T-helper 2 cell treated with Interferon-gamma antibody and Interleukin-4, amounts not matched to agents 5 μg/mL and 100 μg/mL, for 36 hours (primary cell): ENCODE results near the gene WT1.
"Not testable (repeated sequence)": the region's sequence is repeated elsewhere in the genome, so short reads cannot be mapped to it uniquely, and the experiment has no call there.

Experiments
- DNase-seq: peaks from one replicate; pipeline ENCODE4 v3.0.0; 2021; ENCODE audit warnings: low spot score
- H3K27ac Mint-ChIP-seq: one replicate; pipeline ENCODE4 v1.8.0; 2021; ENCODE audit warnings: mild to moderate bottlenecking, mixed read lengths
- H3K27me3 Mint-ChIP-seq: one replicate; pipeline ENCODE4 v1.8.0; 2021; ENCODE audit warnings: low read depth, mixed read lengths
- H3K36me3 Mint-ChIP-seq: one replicate; pipeline ENCODE4 v1.8.0; 2021; ENCODE audit warnings: low read depth, mixed read lengths
- H3K4me1 Mint-ChIP-seq: one replicate; pipeline ENCODE4 v1.8.0; 2021; ENCODE audit warnings: low read depth, mixed read lengths
- H3K4me3 Mint-ChIP-seq: one replicate; pipeline ENCODE4 v1.8.0; 2022; ENCODE audit warnings: mild to moderate bottlenecking, moderate library complexity, mixed read lengths
- H3K9me3 Mint-ChIP-seq: one replicate; pipeline ENCODE4 v1.8.0; 2021; ENCODE audit warnings: mixed read lengths

WT1 gene

GRCh38 chr11:32435511-32435941 lies at the start of gene WT1:
TSS of gene WT1 (minus strand) at chr11:32435539.
- Mint-ChIP-seq H3K4me1 (peaks cover 18% of the 10 kb centered on the region), H3K4me3 (peak within 1 kb of the TSS; percentile 52), H3K36me3 (peaks cover 4% of the 10 kb centered on the region), H3K27me3 (peaks cover 92% of the 10 kb centered on the region), H3K9me3 (no peaks in the 10 kb centered on the region), H3K27ac (peak within 1 kb of the TSS; percentile 80)
- DNase-seq: no peak

DNA sequence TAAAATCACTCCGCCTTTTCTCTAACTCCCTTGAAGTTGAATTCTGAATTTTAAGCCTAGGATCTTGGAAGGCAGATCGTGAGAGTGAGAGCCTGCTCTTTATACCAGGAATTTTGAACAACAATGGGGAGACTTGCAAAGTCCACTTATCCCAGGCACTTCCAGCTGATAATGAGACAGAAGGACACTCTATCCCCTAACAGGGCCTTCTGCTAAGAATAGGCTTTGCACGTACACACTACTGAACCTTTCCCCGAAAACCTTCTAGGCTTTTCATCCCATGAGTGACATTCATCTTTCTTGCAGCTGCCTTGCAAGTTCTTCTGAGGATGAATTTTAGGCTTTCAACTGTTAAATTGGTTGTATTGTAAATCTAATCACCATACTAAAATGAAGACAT lies 44.0 kb upstream of the WT1 start:
- no peaks in the 10 kb centered on the region for H3K9me3 Mint-ChIP-seq
- no peak overlapping the region for H3K4me3 Mint-ChIP-seq
- no peaks in the 10 kb centered on the region for H3K27me3 Mint-ChIP-seq
- DNase-seq: no peak
- H3K27ac Mint-ChIP-seq: no peak overlapping the region
- no peaks in the 10 kb centered on the region for H3K4me1 Mint-ChIP-seq
- H3K36me3 Mint-ChIP-seq: no peaks in the 10 kb centered on the region

GRCh38 chr11:32478277-32478731 lies 43.0 kb upstream of the WT1 start:
- no peak for DNase-seq
- H3K27me3 Mint-ChIP-seq: no peaks in the 10 kb centered on the region
- H3K9me3 Mint-ChIP-seq: no peaks in the 10 kb centered on the region
- no peak overlapping the region for H3K27ac Mint-ChIP-seq
- no peaks in the 10 kb centered on the region for H3K4me1 Mint-ChIP-seq
- no peak overlapping the region for H3K4me3 Mint-ChIP-seq
- no peaks in the 10 kb centered on the region for H3K36me3 Mint-ChIP-seq

GRCh38 chr11:32473282-32473909 lies 38.1 kb upstream of the WT1 start:
- Mint-ChIP-seq H3K4me3 (no peak overlapping the region), H3K4me1 (no peaks in the 10 kb centered on the region), H3K27ac (no peak overlapping the region), H3K27me3 (no peaks in the 10 kb centered on the region), H3K36me3 (no peaks in the 10 kb centered on the region), H3K9me3 (no peaks in the 10 kb centered on the region)
- no peak for DNase-seq

GRCh38 chr11:32472226-32472625 lies 36.9 kb upstream of the WT1 start:
- Mint-ChIP-seq H3K4me3 (no peak overlapping the region), H3K27me3 (no peaks in the 10 kb centered on the region), H3K27ac (no peak overlapping the region), H3K9me3 (no peaks in the 10 kb centered on the region), H3K36me3 (no peaks in the 10 kb centered on the region), H3K4me1 (no peaks in the 10 kb centered on the region)
- no peak for DNase-seq

DNA sequence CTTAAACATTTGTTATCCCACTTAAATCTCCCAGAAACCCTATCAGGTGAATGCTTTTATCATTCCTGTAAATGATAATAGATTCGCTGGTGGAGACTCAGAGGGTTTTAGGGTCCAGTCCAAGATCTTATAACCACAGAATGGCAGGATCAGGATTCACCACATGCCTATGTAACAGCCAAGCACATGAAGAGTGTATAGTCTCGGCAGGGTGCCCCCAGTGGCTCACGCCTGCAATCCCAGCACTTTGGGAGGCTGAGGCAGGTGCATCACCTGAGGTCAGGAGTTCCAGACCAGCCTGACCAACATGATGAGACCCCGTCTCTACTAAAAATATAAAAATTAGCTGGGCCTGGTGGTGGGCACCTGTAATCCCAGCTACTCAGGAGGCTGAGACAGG lies 36.2 kb upstream of the WT1 start:
- not testable (repeated sequence) for H3K4me3 Mint-ChIP-seq, H3K27ac Mint-ChIP-seq, H3K4me1 Mint-ChIP-seq, DNase-seq, H3K36me3 Mint-ChIP-seq, H3K9me3 Mint-ChIP-seq, H3K27me3 Mint-ChIP-seq

DNA sequence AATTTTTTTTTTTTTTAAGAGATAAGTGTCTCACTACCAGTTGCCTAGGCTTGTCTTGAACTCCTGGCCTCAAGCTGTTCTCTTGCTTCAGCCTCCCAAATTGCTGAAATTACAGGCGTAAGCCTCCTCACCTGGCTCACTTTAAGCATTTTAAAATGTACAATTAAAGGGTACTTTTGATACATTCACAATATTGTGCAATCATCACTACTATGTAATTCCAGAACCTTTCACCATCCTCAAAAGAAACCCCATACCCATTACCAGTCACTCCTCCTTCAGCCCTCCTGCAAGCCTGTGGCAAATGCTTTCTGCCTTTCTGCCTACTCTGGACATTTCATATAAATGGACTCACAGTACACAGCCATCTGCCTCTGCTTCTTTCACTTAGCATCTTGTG lies 34.5 kb upstream of the WT1 start:
- Mint-ChIP-seq H3K36me3 (no peaks in the 10 kb centered on the region), H3K9me3 (no peaks in the 10 kb centered on the region), H3K4me1 (no peaks in the 10 kb centered on the region), H3K27me3 (no peaks in the 10 kb centered on the region), H3K27ac (no peak overlapping the region), H3K4me3 (no peak overlapping the region)
- DNase-seq: no peak

DNA sequence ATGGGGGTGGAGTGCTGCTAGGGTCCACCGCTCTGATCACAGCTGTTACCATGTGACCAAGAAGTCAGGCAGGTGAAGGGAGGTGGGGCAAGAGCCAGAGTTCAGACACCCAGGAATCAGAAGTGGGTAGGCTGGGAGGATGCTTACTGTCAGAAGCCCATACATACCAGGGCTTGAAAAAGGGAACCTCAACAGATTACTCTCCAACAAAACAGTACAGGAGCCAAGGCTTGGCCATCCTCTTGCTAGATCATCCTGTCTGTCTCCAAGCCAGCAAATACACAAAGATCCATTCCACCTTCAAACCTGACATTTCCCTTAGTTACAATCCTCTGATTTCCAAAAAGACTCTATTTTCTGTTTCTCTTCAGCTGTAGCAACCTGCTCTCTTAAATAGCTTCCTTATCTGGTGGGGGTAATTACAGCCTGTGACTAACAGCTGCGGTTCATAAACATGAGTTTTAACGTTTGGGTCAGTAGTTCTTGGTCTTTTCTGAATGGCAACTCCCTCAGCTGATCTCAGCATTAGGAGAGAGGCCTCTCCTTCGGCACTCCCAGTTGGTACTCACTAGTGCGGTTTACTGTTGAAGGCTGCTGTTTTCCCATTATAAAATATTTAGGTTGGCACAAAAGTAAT lies 31.1 kb upstream of the WT1 start:
- no peak for DNase-seq
- Mint-ChIP-seq H3K4me1 (no peaks in the 10 kb centered on the region), H3K36me3 (no peaks in the 10 kb centered on the region), H3K27me3 (no peaks in the 10 kb centered on the region), H3K27ac (no peak overlapping the region), H3K4me3 (no peak overlapping the region), H3K9me3 (no peaks in the 10 kb centered on the region)

DNA sequence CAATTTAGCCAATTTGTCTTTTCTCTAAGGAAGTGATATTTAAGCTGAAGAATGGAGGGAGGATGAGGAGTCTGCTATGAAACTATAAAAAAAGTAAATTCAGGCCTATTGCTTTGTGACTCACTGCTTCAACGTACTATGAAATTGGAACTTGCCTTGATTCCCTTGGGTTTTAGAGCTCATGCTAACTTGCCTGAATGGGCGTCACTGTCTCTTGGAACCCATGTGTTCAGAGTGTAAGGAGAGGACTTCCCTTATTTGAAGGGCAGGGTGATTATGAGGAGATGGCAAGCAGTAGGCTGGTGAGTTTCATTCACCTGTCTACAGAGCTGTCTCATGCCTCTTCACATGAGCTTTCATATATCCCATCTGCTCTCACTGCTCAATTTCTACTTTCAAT lies 28.7 kb upstream of the WT1 start:
- Mint-ChIP-seq H3K36me3 (no peaks in the 10 kb centered on the region), H3K4me1 (no peaks in the 10 kb centered on the region), H3K4me3 (no peak overlapping the region), H3K9me3 (no peaks in the 10 kb centered on the region), H3K27ac (no peak overlapping the region), H3K27me3 (no peaks in the 10 kb centered on the region)
- no peak for DNase-seq

GRCh38 chr11:32462011-32462690 lies 26.8 kb upstream of the WT1 start:
- Mint-ChIP-seq H3K4me3 (no peak overlapping the region), H3K27me3 (no peaks in the 10 kb centered on the region), H3K36me3 (no peaks in the 10 kb centered on the region), H3K9me3 (no peaks in the 10 kb centered on the region), H3K4me1 (no peaks in the 10 kb centered on the region), H3K27ac (no peak overlapping the region)
- no peak for DNase-seq

DNA sequence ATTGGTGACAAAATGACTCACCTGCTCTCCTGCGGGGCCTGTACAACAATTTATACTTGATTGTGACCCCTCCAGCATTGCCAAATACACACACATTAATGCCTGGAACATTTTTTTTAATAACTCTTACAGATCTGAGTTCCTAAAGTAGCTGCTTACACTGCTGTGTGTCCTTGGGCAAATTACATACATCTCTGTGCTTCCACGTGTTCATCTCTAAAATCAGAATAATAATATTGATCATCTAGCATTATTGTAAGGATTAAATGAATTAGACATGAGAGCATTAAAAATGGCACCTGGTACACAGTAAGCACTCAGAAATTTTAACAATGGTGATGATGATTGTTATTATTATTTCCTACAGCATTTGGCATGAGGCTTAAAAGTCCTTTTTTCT lies 21.5 kb upstream of the WT1 start:
- H3K27ac Mint-ChIP-seq: no peak overlapping the region
- peaks cover 2% of the 10 kb centered on the region for H3K27me3 Mint-ChIP-seq
- H3K36me3 Mint-ChIP-seq: no peaks in the 10 kb centered on the region
- H3K4me1 Mint-ChIP-seq: no peaks in the 10 kb centered on the region
- DNase-seq: no peak
- H3K4me3 Mint-ChIP-seq: no peak overlapping the region
- H3K9me3 Mint-ChIP-seq: no peaks in the 10 kb centered on the region

GRCh38 chr11:32454993-32455392 lies 19.7 kb upstream of the WT1 start:
- DNase-seq: no peak
- Mint-ChIP-seq H3K27me3 (peaks cover 5% of the 10 kb centered on the region), H3K36me3 (no peaks in the 10 kb centered on the region), H3K9me3 (no peaks in the 10 kb centered on the region), H3K4me3 (no peak overlapping the region), H3K4me1 (no peaks in the 10 kb centered on the region), H3K27ac (no peak overlapping the region)

- H3K9me3 Mint-ChIP-seq: no peaks in the 10 kb centered on the region
- DNase-seq: no peak
- peaks cover 17% of the 10 kb centered on the region for H3K27me3 Mint-ChIP-seq
- H3K4me1 Mint-ChIP-seq: no peaks in the 10 kb centered on the region
- no peak overlapping the region for H3K27ac Mint-ChIP-seq
- H3K36me3 Mint-ChIP-seq: no peaks in the 10 kb centered on the region
- no peak overlapping the region for H3K4me3 Mint-ChIP-seq
Measured at GRCh38 chr11:32451808-32452207, 16.5 kb upstream of the WT1 start.

DNA sequence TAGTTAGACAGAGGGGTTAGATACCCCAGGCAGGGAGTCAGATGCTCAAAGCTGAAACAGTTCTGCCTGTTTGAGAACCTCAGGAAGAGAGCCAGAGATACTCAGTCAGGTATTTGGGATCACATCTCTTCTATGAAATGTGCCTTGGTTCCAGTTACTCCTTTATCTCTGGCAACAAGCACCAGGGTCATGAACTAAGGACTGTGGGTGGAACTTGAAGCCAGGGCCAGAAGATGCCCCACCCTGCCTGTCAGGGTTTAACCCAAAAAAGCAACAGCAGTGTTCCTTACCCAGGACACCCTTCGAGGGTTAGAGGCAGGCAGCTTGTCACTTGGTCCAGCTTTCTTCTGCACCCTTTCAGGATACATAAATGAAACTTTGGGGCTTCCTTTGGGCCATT lies 15.0 kb upstream of the WT1 start:
- H3K27me3 Mint-ChIP-seq: peaks cover 23% of the 10 kb centered on the region
- H3K36me3 Mint-ChIP-seq: no peaks in the 10 kb centered on the region
- DNase-seq: no peak
- no peak overlapping the region for H3K4me3 Mint-ChIP-seq
- H3K27ac Mint-ChIP-seq: no peak overlapping the region
- H3K4me1 Mint-ChIP-seq: no peaks in the 10 kb centered on the region
- H3K9me3 Mint-ChIP-seq: no peaks in the 10 kb centered on the region
